Dendritic cell treated with granulocyte-macrophage colony-stimulating factor and Interleukin-4, amounts not matched to agents 40 ng/mL and 50 ng/mL, for 4 days (primary cell): Measurements from ENCODE around the gene SKA2.
"Not testable (repeated sequence)": the region's sequence is repeated elsewhere in the genome, so short reads cannot be mapped to it uniquely, and the experiment has no call there.

Experiments used
- H3K27ac Mint-ChIP-seq: one replicate; pipeline ENCODE4 v1.8.0; 2022; ENCODE audit warnings: mild to moderate bottlenecking, mixed read lengths
- H3K27me3 Mint-ChIP-seq: one replicate; pipeline ENCODE4 v1.8.0; 2022; ENCODE audit warnings: mild to moderate bottlenecking, mixed read lengths
- H3K36me3 Mint-ChIP-seq: one replicate; pipeline ENCODE4 v1.8.0; 2022; ENCODE audit warnings: low read depth, mixed read lengths
- H3K4me1 Mint-ChIP-seq: one replicate; pipeline ENCODE4 v1.8.0; 2022; ENCODE audit warnings: low read depth, mixed read lengths
- H3K4me3 Mint-ChIP-seq: one replicate; pipeline ENCODE4 v1.8.0; 2022; ENCODE audit warnings: mild to moderate bottlenecking, moderate library complexity, mixed read lengths
- H3K9me3 Mint-ChIP-seq: one replicate; pipeline ENCODE4 v1.8.0; 2022; ENCODE audit warnings: mixed read lengths
- intact Hi-C: fragments of 100-400 bp; cut with micrococcal nuclease; formaldehyde crosslinking; loops from one replicate; pipeline ENCODE4 v1.15.0; 2022

The SKA2 gene

GRCh38 chr17:59139939-59140338, 15.0 kb downstream of the SKA2 start:
- no peak overlapping the region for H3K27ac Mint-ChIP-seq
- no peaks in the 10 kb centered on the region for H3K27me3 Mint-ChIP-seq
- H3K4me1 Mint-ChIP-seq: no peaks in the 10 kb centered on the region
- no peak overlapping the region for H3K4me3 Mint-ChIP-seq
- intact Hi-C loops: no loop called here
- peaks cover 13% of the 10 kb centered on the region for H3K36me3 Mint-ChIP-seq
- no peaks in the 10 kb centered on the region for H3K9me3 Mint-ChIP-seq

GRCh38 chr17:59138339-59138738, 16.6 kb downstream of the SKA2 start:
- H3K27me3 Mint-ChIP-seq, H3K4me1 Mint-ChIP-seq, H3K36me3 Mint-ChIP-seq, intact Hi-C loops, H3K9me3 Mint-ChIP-seq, H3K4me3 Mint-ChIP-seq, H3K27ac Mint-ChIP-seq: not testable (repeated sequence)

GRCh38 chr17:59131131-59131530, 23.9 kb downstream of the SKA2 start:
- H3K36me3 Mint-ChIP-seq: peaks cover 23% of the 10 kb centered on the region
- intact Hi-C loops: no loop called here
- no peak overlapping the region for H3K27ac Mint-ChIP-seq
- no peak overlapping the region for H3K4me3 Mint-ChIP-seq
- no peaks in the 10 kb centered on the region for H3K27me3 Mint-ChIP-seq
- no peaks in the 10 kb centered on the region for H3K9me3 Mint-ChIP-seq
- H3K4me1 Mint-ChIP-seq: no peaks in the 10 kb centered on the region

- Mint-ChIP-seq H3K4me3 (no peak overlapping the region), H3K4me1 (no peaks in the 10 kb centered on the region), H3K9me3 (no peaks in the 10 kb centered on the region), H3K27me3 (no peaks in the 10 kb centered on the region), H3K36me3 (peaks cover 23% of the 10 kb centered on the region), H3K27ac (peak overlapping the region; percentile 40)
- intact Hi-C loops: no loop called here
Measured at GRCh38 chr17:59129814-59130213, 25.2 kb downstream of the SKA2 start.

- intact Hi-C loops: no loop called here
- H3K36me3 Mint-ChIP-seq: peaks cover 30% of the 10 kb centered on the region
- H3K4me1 Mint-ChIP-seq: no peaks in the 10 kb centered on the region
- no peaks in the 10 kb centered on the region for H3K27me3 Mint-ChIP-seq
- H3K27ac Mint-ChIP-seq: no peak overlapping the region
- H3K9me3 Mint-ChIP-seq: no peaks in the 10 kb centered on the region
- H3K4me3 Mint-ChIP-seq: no peak overlapping the region
Measured at GRCh38 chr17:59126809-59127417, 28.1 kb downstream of the SKA2 start.

GRCh38 chr17:59124665-59125064, 30.3 kb downstream of the SKA2 start:
- no peak overlapping the region for H3K4me3 Mint-ChIP-seq
- no peaks in the 10 kb centered on the region for H3K4me1 Mint-ChIP-seq
- peaks cover 38% of the 10 kb centered on the region for H3K36me3 Mint-ChIP-seq
- no peaks in the 10 kb centered on the region for H3K9me3 Mint-ChIP-seq
- H3K27ac Mint-ChIP-seq: no peak overlapping the region
- H3K27me3 Mint-ChIP-seq: no peaks in the 10 kb centered on the region
- intact Hi-C loops: no loop called here

- peaks cover 31% of the 10 kb centered on the region for H3K36me3 Mint-ChIP-seq
- H3K4me3 Mint-ChIP-seq: no peak overlapping the region
- H3K27ac Mint-ChIP-seq: no peak overlapping the region
- intact Hi-C loops: no loop called here
- no peaks in the 10 kb centered on the region for H3K9me3 Mint-ChIP-seq
- H3K4me1 Mint-ChIP-seq: no peaks in the 10 kb centered on the region
- no peaks in the 10 kb centered on the region for H3K27me3 Mint-ChIP-seq
Measured at GRCh38 chr17:59121901-59122480, 33.0 kb downstream of the SKA2 start.

GRCh38 chr17:59115474-59115873, 39.5 kb downstream of the SKA2 start:
- no peaks in the 10 kb centered on the region for H3K9me3 Mint-ChIP-seq
- intact Hi-C loops: no loop called here

GRCh38 chr17:59111539-59111938, 43.4 kb downstream of the SKA2 start:
- Mint-ChIP-seq H3K9me3 (no peaks in the 10 kb centered on the region), H3K27ac (no peak overlapping the region), H3K36me3 (peaks cover 27% of the 10 kb centered on the region), H3K27me3 (no peaks in the 10 kb centered on the region), H3K4me1 (peaks cover 11% of the 10 kb centered on the region), H3K4me3 (no peak overlapping the region)
- intact Hi-C loops: no loop called here

More at GRCh38 chr17:59115474-59115873, 39.5 kb downstream of the SKA2 start:
- H3K4me3 Mint-ChIP-seq: no peak overlapping the region
- no peaks in the 10 kb centered on the region for H3K4me1 Mint-ChIP-seq
- no peaks in the 10 kb centered on the region for H3K27me3 Mint-ChIP-seq
- H3K27ac Mint-ChIP-seq: no peak overlapping the region
- H3K36me3 Mint-ChIP-seq: peaks cover 34% of the 10 kb centered on the region

GRCh38 chr17:59110973-59111372, 44.0 kb downstream of the SKA2 start:
- peak overlapping the region; percentile 44 for H3K27ac Mint-ChIP-seq
- no peak overlapping the region for H3K4me3 Mint-ChIP-seq

GRCh38 chr17:59108400-59109102, 46.4 kb downstream of the SKA2 start:
- intact Hi-C loops: no loop called here
- no peaks in the 10 kb centered on the region for H3K9me3 Mint-ChIP-seq
- H3K36me3 Mint-ChIP-seq: peaks cover 40% of the 10 kb centered on the region
- no peak overlapping the region for H3K4me3 Mint-ChIP-seq
- peaks cover 21% of the 10 kb centered on the region for H3K4me1 Mint-ChIP-seq
- no peaks in the 10 kb centered on the region for H3K27me3 Mint-ChIP-seq
- no peak overlapping the region for H3K27ac Mint-ChIP-seq

More at GRCh38 chr17:59110973-59111372, 44.0 kb downstream of the SKA2 start:
- H3K9me3 Mint-ChIP-seq: no peaks in the 10 kb centered on the region
- H3K36me3 Mint-ChIP-seq: peaks cover 33% of the 10 kb centered on the region
- H3K4me1 Mint-ChIP-seq: peaks cover 13% of the 10 kb centered on the region
- intact Hi-C loops: no loop called here
- no peaks in the 10 kb centered on the region for H3K27me3 Mint-ChIP-seq

- peak overlapping the region; percentile 84 for H3K4me3 Mint-ChIP-seq
- H3K27ac Mint-ChIP-seq: peak overlapping the region; percentile 94
- no peaks in the 10 kb centered on the region for H3K9me3 Mint-ChIP-seq
- peaks cover 50% of the 10 kb centered on the region for H3K36me3 Mint-ChIP-seq
- intact Hi-C loops: loop anchor here (2.0 kb wide), 1 partner anchor 48 kb away; the partner anchor contains the start of genes PRR11 and SKA2
- no peaks in the 10 kb centered on the region for H3K27me3 Mint-ChIP-seq
- peaks cover 21% of the 10 kb centered on the region for H3K4me1 Mint-ChIP-seq
Measured at GRCh38 chr17:59107306-59107670, 47.7 kb downstream of the SKA2 start.

- Mint-ChIP-seq H3K9me3 (no peaks in the 10 kb centered on the region), H3K27me3 (no peaks in the 10 kb centered on the region), H3K36me3 (peaks cover 50% of the 10 kb centered on the region)
Measured at GRCh38 chr17:59106463-59107305, 48.3 kb downstream of the SKA2 start, which contains the start of gene TRIM37. Gene TRIM37, minus strand, starts transcription at chr17:59106880. Its CDS starts 419 bp downstream, at chr17:59106461.

More at GRCh38 chr17:59106463-59107305, 48.3 kb downstream of the SKA2 start, which contains the start of gene TRIM37:
- peak within 1 kb of the TSS; percentile 84 for H3K4me3 Mint-ChIP-seq
- peak within 1 kb of the TSS; percentile 94 for H3K27ac Mint-ChIP-seq
- intact Hi-C loops: loop anchor here (2.0 kb wide), 1 partner anchor 48 kb away; the partner anchor contains the start of genes PRR11 and SKA2
- peaks cover 21% of the 10 kb centered on the region for H3K4me1 Mint-ChIP-seq
